ENCODE results near the gene XKRX. TPM values are rescaled to one million over a fixed set of nuclear protein-coding genes. Genes with fewer than 3 reads are reported as not detected.

XKRX gene
- total and polyA plus RNA-seq, 2 donors (not counting 1 experiment from before 2014, with no cell fraction given), result 0.02 to 0.17 TPM

DNA sequence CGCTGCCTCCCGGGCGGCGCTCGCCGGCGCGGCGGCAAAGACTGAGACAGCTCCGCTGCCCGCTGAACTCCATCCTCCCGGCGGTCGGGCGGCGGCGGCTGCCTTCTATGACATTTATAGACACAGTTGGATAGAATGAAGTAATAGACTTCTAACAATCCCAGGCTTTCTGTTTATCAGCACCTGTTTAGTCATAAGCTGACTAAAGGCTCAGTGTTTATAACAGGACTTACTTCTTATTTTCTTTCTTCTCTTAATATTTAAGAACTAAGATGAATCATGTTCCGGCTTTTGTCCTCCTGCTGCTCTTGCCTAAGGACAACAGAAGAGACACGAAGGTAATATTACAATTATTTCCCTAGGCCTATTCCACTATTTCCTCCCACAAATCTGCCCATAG lies 44.7 kb upstream of the XKRX start:
- H3K27ac ChIP-seq (ENCODE audit: insufficient read depth, low read length), result no peak overlapping the region
- no peaks in the 10 kb centered on the region for H3K36me3 ChIP-seq (ENCODE audit: control insufficient read depth, insufficient read depth, low read length)
- no peaks in the 10 kb centered on the region for H3K4me1 ChIP-seq (ENCODE audit: control insufficient read depth, extremely low read depth, insufficient read depth, low read length)
- peak; percentile 27 to 66 for DNase-seq (ENCODE audit: low read depth in 2 of 2)
- H3K4me3 ChIP-seq (replicated peaks in 1 of 4; ENCODE audit: control extremely low read depth in 1 of 4, insufficient read depth in 1 of 4, low read depth in 3 of 4, low read length in 4 of 4), result no peak overlapping the region
- no peak for TF ChIP-seq EZH2 (IDR thresholded peaks at IDR 0.05; ENCODE audit: low read length, missing control alignments)
- no peaks in the 10 kb centered on the region for H3K9me3 ChIP-seq (ENCODE audit: control insufficient read depth, insufficient read depth, low read depth, low read length)
- H3K4me2 ChIP-seq (ENCODE audit: extremely low read depth, insufficient read depth, low read length), result no peak overlapping the region
- H2AFZ ChIP-seq (ENCODE audit: low read length), result no peak overlapping the region
- no peaks in the 10 kb centered on the region for H4K20me1 ChIP-seq (ENCODE audit: control insufficient read depth, extremely low read depth, insufficient read depth, low read length)
- H3K9ac ChIP-seq (ENCODE audit: insufficient read depth, low read length), result no peak overlapping the region
- H3K79me2 ChIP-seq (ENCODE audit: control insufficient read depth, insufficient read depth, low read length), result no peaks in the 10 kb centered on the region
- no peaks in the 10 kb centered on the region for H3K27me3 ChIP-seq (ENCODE audit: control insufficient read depth, insufficient read depth, low read length)

- DNase-seq (ENCODE audit: low read depth in 2 of 2), result no peak
- H2AFZ ChIP-seq (ENCODE audit: low read length), result no peak overlapping the region
- no peak overlapping the region for H3K4me2 ChIP-seq (ENCODE audit: extremely low read depth, insufficient read depth, low read length)
- no peaks in the 10 kb centered on the region for H3K9me3 ChIP-seq (ENCODE audit: control insufficient read depth, insufficient read depth, low read depth, low read length)
- H3K4me1 ChIP-seq (ENCODE audit: control insufficient read depth, extremely low read depth, insufficient read depth, low read length), result no peaks in the 10 kb centered on the region
- no peak overlapping the region for H3K27ac ChIP-seq (ENCODE audit: insufficient read depth, low read length)
- no peak overlapping the region for H3K9ac ChIP-seq (ENCODE audit: insufficient read depth, low read length)
- no peaks in the 10 kb centered on the region for H3K36me3 ChIP-seq (ENCODE audit: control insufficient read depth, insufficient read depth, low read length)
- no peak overlapping the region for H3K4me3 ChIP-seq (replicated peaks in 1 of 4; ENCODE audit: control extremely low read depth in 1 of 4, insufficient read depth in 1 of 4, low read depth in 3 of 4, low read length in 4 of 4)
- no peak for TF ChIP-seq CTCF (conservative IDR thresholded peaks at IDR 0.05 in 1 of 2, IDR thresholded peaks at IDR 0.05 in 1 of 2; ENCODE audit: low read depth in 1 of 2, low read length in 2 of 2)
- TF ChIP-seq EZH2 (IDR thresholded peaks at IDR 0.05; ENCODE audit: low read length, missing control alignments), result no peak
- no peaks in the 10 kb centered on the region for H3K79me2 ChIP-seq (ENCODE audit: control insufficient read depth, insufficient read depth, low read length)
- H4K20me1 ChIP-seq (ENCODE audit: control insufficient read depth, extremely low read depth, insufficient read depth, low read length), result no peaks in the 10 kb centered on the region
- H3K27me3 ChIP-seq (ENCODE audit: control insufficient read depth, insufficient read depth, low read length), result no peaks in the 10 kb centered on the region
These were observed 41.2 kb upstream of the XKRX start for GRCh38 chrX:100969936-100970335.

GRCh38 chrX:100969408-100969807 lies 40.7 kb upstream of the XKRX start, which contains the start of gene ARL13A:
ARL13A (plus strand) TSS chrX:100969708; CDS start chrX:100973690, 3,982 bp downstream.
- no peak within 1 kb of the TSS for H3K9ac ChIP-seq (ENCODE audit: insufficient read depth, low read length)
- TF ChIP-seq EZH2 (IDR thresholded peaks at IDR 0.05; ENCODE audit: low read length, missing control alignments) (no peak), CTCF (conservative IDR thresholded peaks at IDR 0.05 in 1 of 2, IDR thresholded peaks at IDR 0.05 in 1 of 2; ENCODE audit: low read depth in 1 of 2, low read length in 2 of 2) (no peak)
- no peak within 1 kb of the TSS for H3K27ac ChIP-seq (ENCODE audit: insufficient read depth, low read length)

More at GRCh38 chrX:100969408-100969807, 40.7 kb upstream of the XKRX start, which contains the start of gene ARL13A:
- no peak for DNase-seq (ENCODE audit: low read depth in 2 of 2)
- H3K4me1 ChIP-seq (ENCODE audit: control insufficient read depth, extremely low read depth, insufficient read depth, low read length), result no peaks in the 10 kb centered on the region
- H3K4me3 ChIP-seq (replicated peaks in 1 of 4; ENCODE audit: control extremely low read depth in 1 of 4, insufficient read depth in 1 of 4, low read depth in 3 of 4, low read length in 4 of 4), result no peak within 1 kb of the TSS
- no peaks in the 10 kb centered on the region for H3K9me3 ChIP-seq (ENCODE audit: control insufficient read depth, insufficient read depth, low read depth, low read length)
- no peak within 1 kb of the TSS for H3K4me2 ChIP-seq (ENCODE audit: extremely low read depth, insufficient read depth, low read length)
- H3K36me3 ChIP-seq (ENCODE audit: control insufficient read depth, insufficient read depth, low read length), result no peaks in the 10 kb centered on the region
- H4K20me1 ChIP-seq (ENCODE audit: control insufficient read depth, extremely low read depth, insufficient read depth, low read length), result no peaks in the 10 kb centered on the region
- H3K27me3 ChIP-seq (ENCODE audit: control insufficient read depth, insufficient read depth, low read length), result no peaks in the 10 kb centered on the region
- no peaks in the 10 kb centered on the region for H3K79me2 ChIP-seq (ENCODE audit: control insufficient read depth, insufficient read depth, low read length)
- H2AFZ ChIP-seq (ENCODE audit: low read length), result no peak within 1 kb of the TSS
